ENCODE measurements around the gene KCNK15. TPM values are rescaled to one million over a fixed set of nuclear protein-coding genes. Genes with fewer than 3 reads are reported as not detected.

The KCNK15 gene
- total RNA-seq, 4 donors from 2014 or later, result 3.6 to 5.6 (median 5.0) TPM

DNA sequence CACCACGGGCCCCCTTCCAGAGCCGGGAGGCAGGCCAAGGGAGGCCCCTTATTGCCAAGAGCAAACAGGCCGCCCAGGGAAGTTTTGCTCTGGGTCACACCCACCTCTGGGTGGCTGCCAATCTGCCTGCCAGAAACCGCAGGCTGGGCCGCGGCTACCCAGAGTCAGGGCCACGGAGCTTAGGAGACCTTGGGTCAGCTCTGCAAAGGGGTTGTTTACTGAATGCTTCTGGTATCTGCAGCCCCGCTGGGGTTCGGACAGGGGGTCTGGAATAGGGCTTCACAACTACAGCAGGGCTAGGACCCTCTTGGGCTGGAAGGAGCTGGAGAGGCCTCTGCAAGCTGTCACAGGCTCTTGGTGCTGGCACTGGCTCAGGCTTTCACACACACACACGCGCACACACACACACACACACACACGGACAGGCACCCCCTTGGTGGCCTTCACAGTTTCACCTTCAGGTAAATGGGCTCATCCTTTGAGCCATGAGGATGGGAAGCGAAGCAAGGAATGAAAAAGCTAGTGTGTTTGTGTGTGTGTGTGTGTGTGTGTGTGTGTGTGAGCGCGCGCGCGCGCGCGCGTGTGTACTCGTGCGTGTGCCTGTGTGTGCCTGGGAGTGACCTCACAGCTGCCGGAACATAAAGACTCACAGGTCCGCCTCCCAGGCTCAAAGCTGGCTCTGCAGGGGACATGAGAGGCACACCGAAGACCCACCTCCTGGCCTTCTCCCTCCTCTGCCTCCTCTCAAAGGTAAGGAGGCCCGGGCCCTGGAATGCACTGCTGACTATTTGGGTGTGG lies 30.8 kb upstream of the KCNK15 start, which contains the start of gene CCN5:
Gene CCN5, plus strand, starts transcription at position 669 of the 798 bp plus-strand sequence. Its CDS starts 22 bp downstream, at position 691.
- Histone ChIP-seq H3K4me1 (peaks cover 46 to 81% (median 73%) of the 10 kb centered on the region in 4 donors), H3K27me3 (no peaks in the 10 kb centered on the region), H3K4me3 (peak within 1 kb of the TSS; percentile 42 to 55 (median 49)), H3K36me3 (no peaks in the 10 kb centered on the region), H3K9me3 (no peaks in the 10 kb centered on the region), H3K27ac (replicated peaks in 1 of 4) (peak within 1 kb of the TSS; percentile 80 to 88 (median 85))
- no peak for DNase-seq (ENCODE audit: extremely low spot score)
- intact Hi-C loops (cut with DNase I), result no loop called here
- 41% methylated on average over 18 of the region's 28 CpGs for WGBS
- TF ChIP-seq EP300 (IDR thresholded peaks at IDR 0.05) (no peak), POLR2AphosphoS5 (IDR thresholded peaks at IDR 0.05) (no peak)
- TF ChIP-seq, protein P1, sequence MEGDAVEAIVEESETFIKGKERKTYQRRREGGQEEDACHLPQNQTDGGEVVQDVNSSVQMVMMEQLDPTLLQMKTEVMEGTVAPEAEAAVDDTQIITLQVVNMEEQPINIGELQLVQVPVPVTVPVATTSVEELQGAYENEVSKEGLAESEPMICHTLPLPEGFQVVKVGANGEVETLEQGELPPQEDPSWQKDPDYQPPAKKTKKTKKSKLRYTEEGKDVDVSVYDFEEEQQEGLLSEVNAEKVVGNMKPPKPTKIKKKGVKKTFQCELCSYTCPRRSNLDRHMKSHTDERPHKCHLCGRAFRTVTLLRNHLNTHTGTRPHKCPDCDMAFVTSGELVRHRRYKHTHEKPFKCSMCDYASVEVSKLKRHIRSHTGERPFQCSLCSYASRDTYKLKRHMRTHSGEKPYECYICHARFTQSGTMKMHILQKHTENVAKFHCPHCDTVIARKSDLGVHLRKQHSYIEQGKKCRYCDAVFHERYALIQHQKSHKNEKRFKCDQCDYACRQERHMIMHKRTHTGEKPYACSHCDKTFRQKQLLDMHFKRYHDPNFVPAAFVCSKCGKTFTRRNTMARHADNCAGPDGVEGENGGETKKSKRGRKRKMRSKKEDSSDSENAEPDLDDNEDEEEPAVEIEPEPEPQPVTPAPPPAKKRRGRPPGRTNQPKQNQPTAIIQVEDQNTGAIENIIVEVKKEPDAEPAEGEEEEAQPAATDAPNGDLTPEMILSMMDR (IDR thresholded peaks at IDR 0.05), result no peak

DNA sequence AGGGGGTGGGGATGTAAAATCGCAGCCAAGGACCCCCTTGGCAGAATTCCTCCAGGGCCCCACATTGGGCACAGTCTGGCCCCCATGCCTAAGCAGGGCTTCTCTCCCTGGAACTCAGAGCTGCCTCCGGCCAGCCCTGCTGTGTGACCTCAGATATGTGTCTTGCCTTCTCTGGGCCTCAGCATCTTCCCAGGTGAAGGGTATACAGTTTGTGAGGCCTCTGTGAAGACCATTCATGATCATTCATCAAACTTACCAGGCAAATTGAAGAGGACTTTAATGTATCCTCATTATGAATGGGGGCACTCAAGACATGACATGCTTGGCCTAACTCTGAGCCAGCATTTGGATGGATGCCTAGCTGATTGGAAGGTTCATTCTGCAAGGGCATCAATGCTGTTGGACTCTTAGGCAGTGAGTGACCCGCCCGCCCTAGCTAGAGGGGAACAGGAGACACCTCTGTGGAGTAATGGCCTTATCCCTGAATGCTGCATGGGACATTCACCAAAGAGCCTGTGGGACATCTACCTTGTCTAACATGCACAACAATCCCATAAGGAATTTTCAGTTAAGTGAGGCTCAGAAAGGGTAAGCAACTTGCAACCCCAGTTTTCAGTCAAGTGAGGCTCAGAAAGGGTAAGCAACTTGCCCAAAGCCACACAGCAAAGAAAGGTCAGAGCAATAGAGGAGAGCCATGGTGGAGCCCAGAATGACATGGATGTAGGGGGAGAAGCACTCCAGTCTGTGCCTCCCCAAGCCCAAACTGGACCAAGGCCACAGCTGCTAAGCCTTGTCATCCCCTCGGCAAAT lies 30.0 kb upstream of the KCNK15 start:
- H3K36me3 ChIP-seq, result no peaks in the 10 kb centered on the region
- H3K4me3 ChIP-seq, result peak overlapping the region; percentile 42 to 55 (median 49)
- no peak for DNase-seq (ENCODE audit: extremely low spot score)
- H3K4me1 ChIP-seq, result peaks cover 52 to 89% (median 81%) of the 10 kb centered on the region in 4 donors
- WGBS, result 96% methylated on average over 3 of the region's 5 CpGs
- TF ChIP-seq POLR2A (IDR thresholded peaks at IDR 0.05; ENCODE audit: low read depth), result no peak
- no peak for TF ChIP-seq EP300 (IDR thresholded peaks at IDR 0.05)
- TF ChIP-seq, protein P1 (IDR thresholded peaks at IDR 0.05), result no peak
- TF ChIP-seq POLR2AphosphoS5 (IDR thresholded peaks at IDR 0.05), result no peak
- peak overlapping the region; percentile 80 to 88 (median 85) for H3K27ac ChIP-seq (replicated peaks in 1 of 4)
- no peaks in the 10 kb centered on the region for H3K9me3 ChIP-seq
- no peaks in the 10 kb centered on the region for H3K27me3 ChIP-seq
- intact Hi-C loops (cut with DNase I), result no loop called here

DNA sequence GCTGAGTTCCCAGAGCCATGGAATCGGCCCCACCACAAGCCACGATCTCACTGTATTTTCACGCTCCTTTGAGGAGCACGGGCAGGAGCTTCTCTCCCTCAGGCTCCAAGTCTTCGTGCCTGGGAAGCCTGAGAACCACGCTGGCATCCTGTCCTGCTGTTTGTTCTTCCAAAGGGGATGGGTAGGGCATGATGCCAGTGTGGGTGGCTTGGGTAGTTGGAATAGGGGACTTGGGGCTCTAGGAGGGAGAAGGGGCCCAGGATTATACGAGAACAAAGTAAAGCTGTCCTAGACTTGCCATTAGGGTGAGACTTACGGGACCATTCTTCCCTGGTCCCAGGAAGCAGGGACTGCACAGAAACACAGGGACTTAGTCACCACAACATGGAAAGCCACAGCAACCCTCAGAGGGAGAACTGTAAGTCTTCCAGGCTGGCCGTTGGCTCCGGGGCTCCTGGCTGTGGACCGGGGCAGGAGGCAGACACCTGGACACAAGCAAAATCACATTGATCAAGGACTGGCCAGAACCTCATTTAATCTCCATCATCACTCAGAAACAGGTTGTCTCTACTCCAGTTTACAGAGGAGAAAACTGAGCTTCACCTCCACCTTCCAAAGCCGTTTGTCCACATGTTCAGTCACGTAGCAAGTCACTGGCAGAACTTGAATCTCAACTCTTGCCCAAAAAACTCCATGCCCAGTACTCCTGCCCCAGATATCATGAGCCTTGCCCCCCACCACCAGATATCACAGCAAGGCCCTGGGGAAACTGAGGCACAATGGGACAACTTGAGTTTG lies 29.2 kb upstream of the KCNK15 start:
- Histone ChIP-seq H3K4me1 (peaks cover 55 to 92% (median 84%) of the 10 kb centered on the region in 4 donors), H3K4me3 (peak overlapping the region; percentile 42 to 55 (median 49)), H3K36me3 (no peaks in the 10 kb centered on the region), H3K27ac (replicated peaks in 1 of 4) (peak overlapping the region; percentile 80 to 88 (median 85)), H3K27me3 (no peaks in the 10 kb centered on the region), H3K9me3 (no peaks in the 10 kb centered on the region)
- intact Hi-C loops (cut with DNase I), result no loop called here
- DNase-seq (ENCODE audit: extremely low spot score), result no peak
- WGBS, result 83% methylated on average over 13 of the region's 13 CpGs
- TF ChIP-seq, protein P1 (IDR thresholded peaks at IDR 0.05), result no peak
- no peak for TF ChIP-seq POLR2AphosphoS5 (IDR thresholded peaks at IDR 0.05)
- TF ChIP-seq EP300 (IDR thresholded peaks at IDR 0.05), result no peak
- no peak for TF ChIP-seq POLR2A (IDR thresholded peaks at IDR 0.05; ENCODE audit: low read depth)

- TF ChIP-seq, protein P1 (IDR thresholded peaks at IDR 0.05), result peak; percentile 16 to 53 (median 22)
- TF ChIP-seq EP300 (IDR thresholded peaks at IDR 0.05), result no peak
- no peak for TF ChIP-seq POLR2A (IDR thresholded peaks at IDR 0.05; ENCODE audit: low read depth)
- peak in 1 of 2 donors; percentile 12 for TF ChIP-seq POLR2AphosphoS5 (IDR thresholded peaks at IDR 0.05)
- H3K9me3 ChIP-seq, result no peaks in the 10 kb centered on the region
- H3K27me3 ChIP-seq, result no peaks in the 10 kb centered on the region
- peak overlapping the region; percentile 29 to 52 (median 44) for H3K4me3 ChIP-seq
- intact Hi-C loops (cut with DNase I), result no loop called here
- WGBS, result 79% methylated on average over 10 of the region's 10 CpGs
- DNase-seq (ENCODE audit: extremely low spot score), result no peak
- H3K27ac ChIP-seq (replicated peaks in 1 of 4), result peak overlapping the region; percentile 80 to 88 (median 85)
- peaks cover 0 to 3% (median 0%) of the 10 kb centered on the region in 4 donors for H3K36me3 ChIP-seq
- H3K4me1 ChIP-seq, result peaks cover 47 to 94% (median 85%) of the 10 kb centered on the region in 4 donors
Observed at GRCh38 chr20:44717986-44718385, 27.7 kb upstream of the KCNK15 start.
